Lower leg skin (tissue), 4 donors: ENCODE data around the gene EIF4G1. TPM values are rescaled to one million over a fixed set of nuclear protein-coding genes. Genes with fewer than 3 reads are reported as not detected.

Source experiments
- DNase-seq, 2 donors: peaks; one replicate each; pipeline ENCODE4 v3.0.0-alpha.2; 2019; ENCODE audit warnings: low spot score in 2 of 2
- H3K4me3 ChIP-seq: fragments of 200-600 bp; sonication (generic); 2 replicates; pipeline ENCODE4 v1.5.1; 2017; ENCODE audit warnings: mild to moderate bottlenecking, low read depth; ENCODE audit not compliant: poor library complexity, severe bottlenecking
- CTCF ChIP-seq, 3 donors: fragments of 450-650 bp; IDR thresholded peaks; one replicate each; pipeline ENCODE4 v1.5.1; 2016; ENCODE audit warnings: antibody characterized with exemption in 3 of 3, mild to moderate bottlenecking in 3 of 3, moderate library complexity in 2 of 3
- POLR2A ChIP-seq, 2 donors: fragments of 450-650 bp; IDR thresholded peaks; one replicate each; pipeline ENCODE4 v1.6.1; 2016 to 2017; ENCODE audit warnings: antibody characterized with exemption in 2 of 2, mild to moderate bottlenecking in 1 of 2, moderate library complexity in 1 of 2
- WGBS, 2 donors: methylation state at CpG; one replicate each; pipeline ENCODE4 v1.1.5; 2018; 5-methylcytosine and 5-hydroxymethylcytosine counted together
- intact Hi-C: fragments of 100-400 bp; cut with DNase I; formaldehyde crosslinking; loops from one replicate; pipeline ENCODE4 v1.15.0; 2023; ENCODE audit warnings: low total_unique reads
- total RNA-seq, 4 donors: library from RNA; depleted of rRNA; stranded (reverse); fragments of >200 nt; gene quantifications; one replicate each; pipeline ENCODE4 v1.1.0, GENCODE V29; 2016

EIF4G1 gene
- total RNA-seq, 4 donors from 2014 or later, result 418 to 445 (median 433) TPM

- 74 to 80% methylated on average over 3 of the region's 3 CpGs for WGBS, 2 donors
- TF ChIP-seq CTCF (IDR thresholded peaks at IDR 0.05), result no peak
- no peak for TF ChIP-seq POLR2A (IDR thresholded peaks at IDR 0.05)
- intact Hi-C loops, result loop anchor here (10.0 kb wide), 1 partner anchor 54 kb away; no protein-coding TSS in a partner anchor
- no peak overlapping the region for H3K4me3 ChIP-seq
- no peak for DNase-seq
These were observed 14.1 kb upstream of the EIF4G1 start for GRCh38 chr3:184300378-184300720.

GRCh38 chr3:184305577-184305976 lies 8.8 kb upstream of the EIF4G1 start:
- H3K4me3 ChIP-seq, result no peak overlapping the region
- 48 to 90% methylated on average over 1 of the region's 1 CpG for WGBS, 2 donors
- DNase-seq, result no peak
- intact Hi-C loops, result loop anchor here (10.0 kb wide), 1 partner anchor 49 kb away; no protein-coding TSS in a partner anchor
- no peak for TF ChIP-seq CTCF (IDR thresholded peaks at IDR 0.05)
- TF ChIP-seq POLR2A (IDR thresholded peaks at IDR 0.05), result no peak

- 92 to 93% methylated on average over 4 of the region's 4 CpGs for WGBS, 2 donors
- DNase-seq, result no peak
- no peak overlapping the region for H3K4me3 ChIP-seq
- intact Hi-C loops, result loop anchor here (10.0 kb wide), 1 partner anchor 48 kb away; no protein-coding TSS in a partner anchor
- TF ChIP-seq POLR2A (IDR thresholded peaks at IDR 0.05) (no peak), CTCF (IDR thresholded peaks at IDR 0.05) (no peak)
These were observed 7.9 kb upstream of the EIF4G1 start for GRCh38 chr3:184306341-184306972.

GRCh38 chr3:184307915-184308314 lies 6.5 kb upstream of the EIF4G1 start:
- no peak for TF ChIP-seq CTCF (IDR thresholded peaks at IDR 0.05)
- TF ChIP-seq POLR2A (IDR thresholded peaks at IDR 0.05), result no peak
- intact Hi-C loops, result loop anchor here (10.0 kb wide), 1 partner anchor 47 kb away; no protein-coding TSS in a partner anchor
- WGBS, 2 donors, result 91 to 95% methylated on average over 9 of the region's 9 CpGs
- no peak for DNase-seq
- no peak overlapping the region for H3K4me3 ChIP-seq

- TF ChIP-seq CTCF (IDR thresholded peaks at IDR 0.05) (no peak), POLR2A (IDR thresholded peaks at IDR 0.05) (no peak)
- intact Hi-C loops, result loop anchor here (10.0 kb wide), 1 partner anchor 46 kb away; no protein-coding TSS in a partner anchor
- WGBS, 2 donors, result 80 to 85% methylated on average over 7 of the region's 7 CpGs
- no peak overlapping the region for H3K4me3 ChIP-seq
- DNase-seq, result no peak
These were observed 5.7 kb upstream of the EIF4G1 start for GRCh38 chr3:184308744-184309143.

GRCh38 chr3:184311633-184312032 lies 2.8 kb upstream of the EIF4G1 start:
- DNase-seq, result no peak
- intact Hi-C loops, result no loop called here
- H3K4me3 ChIP-seq, result no peak overlapping the region
- no peak for TF ChIP-seq CTCF (IDR thresholded peaks at IDR 0.05)
- TF ChIP-seq POLR2A (IDR thresholded peaks at IDR 0.05), result no peak
